Measurements from ENCODE around the gene CCL16.
"Not testable (repeated sequence)": the region's sequence is repeated elsewhere in the genome, so short reads cannot be mapped to it uniquely, and the experiment has no call there.

CCL16 gene

DNA sequence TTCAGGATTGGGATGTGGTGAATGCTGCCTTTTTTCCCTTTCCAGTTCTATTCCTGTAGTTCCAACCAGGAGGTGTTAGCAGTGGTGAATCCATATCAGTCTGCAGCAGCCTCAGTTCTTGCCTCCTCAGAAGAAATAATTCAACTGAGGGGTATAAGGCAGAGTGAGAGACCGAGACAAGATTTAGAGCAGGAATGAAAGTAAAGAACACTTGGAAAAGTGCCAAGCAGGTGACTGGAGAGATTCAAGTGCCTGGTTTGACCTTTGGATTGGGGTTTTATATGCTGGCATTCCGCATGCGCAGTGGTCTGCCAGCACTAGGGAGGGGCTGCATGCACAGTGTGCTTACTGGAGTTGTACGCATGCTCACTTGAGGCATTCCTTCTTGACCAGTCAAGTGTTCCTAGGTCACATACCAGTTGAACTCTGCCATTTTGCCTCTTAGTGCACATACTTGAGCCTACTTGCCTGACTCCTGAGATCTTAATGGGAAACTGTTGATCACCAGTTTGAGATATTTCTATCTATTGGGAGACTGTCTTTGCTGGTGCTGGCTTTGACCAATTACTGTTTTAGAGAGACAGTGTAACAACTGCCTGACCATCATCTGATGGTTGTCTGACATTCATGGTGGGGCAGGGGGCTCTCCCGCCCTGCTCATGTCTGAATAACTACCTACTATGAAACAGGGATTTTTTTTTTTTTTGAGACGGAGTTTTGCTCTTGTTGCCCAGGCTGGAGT is 20.7 kb upstream of the CCL16 start:
- DNase-seq (ENCODE audit: low read depth, low spot score): no peak
- TF ChIP-seq, protein P1, sequence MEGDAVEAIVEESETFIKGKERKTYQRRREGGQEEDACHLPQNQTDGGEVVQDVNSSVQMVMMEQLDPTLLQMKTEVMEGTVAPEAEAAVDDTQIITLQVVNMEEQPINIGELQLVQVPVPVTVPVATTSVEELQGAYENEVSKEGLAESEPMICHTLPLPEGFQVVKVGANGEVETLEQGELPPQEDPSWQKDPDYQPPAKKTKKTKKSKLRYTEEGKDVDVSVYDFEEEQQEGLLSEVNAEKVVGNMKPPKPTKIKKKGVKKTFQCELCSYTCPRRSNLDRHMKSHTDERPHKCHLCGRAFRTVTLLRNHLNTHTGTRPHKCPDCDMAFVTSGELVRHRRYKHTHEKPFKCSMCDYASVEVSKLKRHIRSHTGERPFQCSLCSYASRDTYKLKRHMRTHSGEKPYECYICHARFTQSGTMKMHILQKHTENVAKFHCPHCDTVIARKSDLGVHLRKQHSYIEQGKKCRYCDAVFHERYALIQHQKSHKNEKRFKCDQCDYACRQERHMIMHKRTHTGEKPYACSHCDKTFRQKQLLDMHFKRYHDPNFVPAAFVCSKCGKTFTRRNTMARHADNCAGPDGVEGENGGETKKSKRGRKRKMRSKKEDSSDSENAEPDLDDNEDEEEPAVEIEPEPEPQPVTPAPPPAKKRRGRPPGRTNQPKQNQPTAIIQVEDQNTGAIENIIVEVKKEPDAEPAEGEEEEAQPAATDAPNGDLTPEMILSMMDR (IDR thresholded peaks at IDR 0.05; ENCODE audit: low read depth, low read length): no peak
- in situ Hi-C loops (cut with HindIII; ENCODE audit: low sequenced_read_pairs): no loop called here
- H3K4me3 ChIP-seq (ENCODE audit: low read depth, low read length): no peak overlapping the region

DNA sequence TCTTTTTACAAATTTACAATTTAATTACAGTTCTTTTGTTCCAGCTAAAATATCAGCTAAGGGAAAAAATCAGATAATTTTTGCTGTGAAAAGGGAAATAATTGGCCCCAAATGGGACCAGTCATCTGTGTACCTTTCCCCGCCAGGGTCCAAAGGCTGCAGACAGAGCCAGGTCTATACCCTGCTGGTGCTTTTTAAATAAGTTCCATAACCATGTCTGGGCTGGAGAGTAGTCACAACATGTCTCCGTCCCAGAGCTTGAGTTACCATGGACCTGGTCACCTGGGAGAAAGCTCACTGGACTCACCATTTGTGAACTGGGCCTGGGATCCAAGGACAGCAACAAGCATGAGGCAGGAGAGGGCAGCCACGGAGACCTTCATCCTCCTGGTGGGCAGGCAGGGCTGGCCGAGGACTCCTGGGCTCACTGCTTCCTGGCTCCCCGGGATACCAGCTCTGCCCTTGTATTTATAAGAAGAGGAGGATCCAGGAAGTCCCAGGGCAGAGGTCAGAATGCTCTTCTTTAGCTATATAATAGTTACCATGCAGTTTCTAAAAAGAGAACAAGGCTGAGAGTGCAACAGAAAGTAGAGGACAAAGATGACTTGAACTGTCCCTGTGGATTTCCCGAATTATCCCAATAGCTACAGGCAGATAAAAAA is 19.9 kb upstream of the CCL16 start, which contains the start of gene CCL15:
Gene CCL15 (minus strand): TSS at position 444 of the 662 bp plus-strand sequence. CDS start 61 bp downstream, at position 383.
- H3K4me3 ChIP-seq (ENCODE audit: low read depth, low read length): no peak within 1 kb of the TSS
- TF ChIP-seq, protein P1 (IDR thresholded peaks at IDR 0.05; ENCODE audit: low read depth, low read length): no peak
- no peak for DNase-seq (ENCODE audit: low read depth, low spot score)
- in situ Hi-C loops (cut with HindIII; ENCODE audit: low sequenced_read_pairs): no loop called here

DNA sequence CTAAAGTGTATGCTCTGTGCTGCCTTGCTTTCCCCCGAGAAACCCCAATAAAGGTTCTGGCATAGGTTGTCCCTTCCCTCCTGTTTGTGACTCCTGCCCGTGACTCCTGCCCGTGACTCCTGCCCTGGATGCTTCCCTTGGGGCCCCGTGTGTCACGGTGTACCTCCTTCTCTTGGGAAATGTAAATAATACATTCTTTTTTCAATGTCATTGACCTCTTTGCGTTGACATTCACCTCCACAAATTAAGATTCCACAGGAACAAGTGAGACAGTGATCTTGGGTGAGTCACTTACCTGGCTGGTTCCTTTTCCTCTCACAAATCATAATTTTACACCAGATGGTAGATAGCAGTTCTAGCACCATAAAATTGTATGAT is 19.4 kb upstream of the CCL16 start:
- no peak overlapping the region for H3K4me3 ChIP-seq (ENCODE audit: low read depth, low read length)
- no peak for DNase-seq (ENCODE audit: low read depth, low spot score)
- in situ Hi-C loops (cut with HindIII; ENCODE audit: low sequenced_read_pairs): no loop called here
- TF ChIP-seq, protein P1 (IDR thresholded peaks at IDR 0.05; ENCODE audit: low read depth, low read length): no peak

DNA sequence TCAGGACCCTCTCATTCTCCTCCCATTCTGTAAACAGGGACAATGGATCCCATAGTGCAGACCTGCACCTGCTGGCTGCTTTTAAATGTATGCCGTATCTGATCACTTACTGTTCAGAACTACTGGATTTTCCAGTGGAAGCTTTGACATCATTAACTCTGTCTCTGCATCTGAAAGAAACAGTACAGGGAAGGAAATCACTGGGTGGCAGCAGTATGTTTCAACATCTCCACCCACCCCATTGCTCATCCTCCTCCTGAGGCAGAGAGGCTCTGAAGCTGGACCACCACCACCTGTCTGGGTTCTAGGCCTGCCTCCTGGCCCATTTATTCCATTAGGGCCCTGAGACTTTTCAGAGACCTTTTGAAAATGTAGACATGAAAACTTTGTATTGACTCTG is 17.5 kb upstream of the CCL16 start:
- TF ChIP-seq, protein P1 (IDR thresholded peaks at IDR 0.05; ENCODE audit: low read depth, low read length): no peak
- in situ Hi-C loops (cut with HindIII; ENCODE audit: low sequenced_read_pairs): no loop called here
- no peak overlapping the region for H3K4me3 ChIP-seq (ENCODE audit: low read depth, low read length)
- no peak for DNase-seq (ENCODE audit: low read depth, low spot score)

DNA sequence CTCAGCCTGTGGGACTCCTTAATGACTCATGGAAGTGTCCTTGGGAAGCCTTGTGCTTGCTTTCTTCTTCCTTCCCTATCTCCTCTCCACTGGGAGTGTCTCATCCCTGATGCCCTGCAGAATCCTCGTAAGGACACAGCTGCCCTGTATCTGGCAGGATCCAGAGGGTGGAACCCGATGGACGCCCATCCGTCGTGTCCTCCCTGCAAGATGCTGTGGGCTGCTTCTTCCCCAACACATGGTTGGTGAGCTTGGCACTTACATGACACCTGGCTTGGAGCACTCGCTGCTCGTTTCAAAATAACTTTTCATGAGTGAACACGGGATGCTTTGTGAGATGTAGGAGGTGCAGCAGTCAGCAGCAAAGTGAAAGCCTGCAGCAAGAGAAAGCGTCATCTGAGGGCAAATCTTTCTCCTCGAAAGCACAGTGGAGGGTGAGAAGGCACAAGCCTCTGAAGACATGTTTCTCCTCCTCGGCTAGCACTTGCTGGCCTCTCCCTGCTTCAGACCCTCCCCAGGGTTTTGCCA is 16.8 kb upstream of the CCL16 start:
- no peak overlapping the region for H3K4me3 ChIP-seq (ENCODE audit: low read depth, low read length)
- TF ChIP-seq, protein P1 (IDR thresholded peaks at IDR 0.05; ENCODE audit: low read depth, low read length): no peak
- in situ Hi-C loops (cut with HindIII; ENCODE audit: low sequenced_read_pairs): no loop called here
- no peak for DNase-seq (ENCODE audit: low read depth, low spot score)

DNA sequence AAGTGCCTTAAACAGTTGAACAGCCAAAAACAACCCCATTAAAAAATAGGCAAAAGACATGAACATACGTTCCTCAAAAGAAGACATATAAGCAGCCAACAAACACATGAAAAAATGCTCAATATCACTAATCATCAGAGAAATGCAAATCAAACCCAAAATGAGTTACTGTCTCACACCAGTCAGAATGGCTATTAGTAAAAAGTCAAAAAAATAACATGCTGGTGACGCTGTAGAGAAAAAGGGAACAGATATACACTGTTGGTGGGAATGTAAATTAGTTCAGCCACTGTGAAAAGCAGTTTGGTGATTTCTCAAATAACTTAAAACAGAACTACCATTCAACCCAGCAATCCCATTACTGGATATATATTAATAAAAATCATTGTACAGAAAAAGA is 14.0 kb upstream of the CCL16 start:
- in situ Hi-C loops (cut with HindIII; ENCODE audit: low sequenced_read_pairs); H3K4me3 ChIP-seq (ENCODE audit: low read depth, low read length); DNase-seq (ENCODE audit: low read depth, low spot score): not testable (repeated sequence)

DNA sequence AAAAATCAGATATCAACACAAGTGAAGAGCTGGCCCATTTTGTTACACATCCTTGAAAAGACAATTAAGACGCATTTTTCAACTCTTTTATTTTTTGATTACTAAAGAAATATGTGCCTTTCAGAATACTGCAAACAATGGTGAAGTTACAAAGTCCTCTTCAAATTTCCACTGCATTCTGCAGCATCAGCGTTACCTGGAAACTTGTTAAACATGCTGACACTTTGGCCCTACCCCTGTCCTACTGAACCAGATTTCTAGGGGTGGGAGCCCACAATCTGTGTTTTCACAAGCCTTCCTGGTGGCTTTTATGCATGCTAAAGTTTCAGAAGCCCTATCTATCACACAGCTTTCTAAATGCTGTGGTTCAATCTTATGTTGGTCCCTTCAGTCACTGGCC is 9.8 kb upstream of the CCL16 start:
- H3K4me3 ChIP-seq (ENCODE audit: low read depth, low read length): no peak overlapping the region
- TF ChIP-seq, protein P1 (IDR thresholded peaks at IDR 0.05; ENCODE audit: low read depth, low read length): no peak
- in situ Hi-C loops (cut with HindIII; ENCODE audit: low sequenced_read_pairs): no loop called here
- no peak for DNase-seq (ENCODE audit: low read depth, low spot score)

Data from astrocyte of the spinal cord (primary cell).